Measurements from ENCODE around the gene VARS1.

The VARS1 gene

GRCh38 chr6:31836474-31837368, 41.2 kb upstream of the VARS1 start:
- Histone ChIP-seq H3K27ac (ENCODE audit: low read depth, low read length) (peak overlapping the region; percentile 87), H3K9me2 (replicated peaks; ENCODE audit: control insufficient read depth, low read length) (no peaks in the 10 kb centered on the region), H3K27me3 (ENCODE audit: control insufficient read depth, low read length) (no peaks in the 10 kb centered on the region; the same call in 1 of the 2 replicates), H3K9me3 (ENCODE audit: control insufficient read depth, insufficient read depth, low read length) (no peaks in the 10 kb centered on the region), H3K4me1 (ENCODE audit: control insufficient read depth, low read length) (peaks cover 52% of the 10 kb centered on the region), H3K4me2 (ENCODE audit: low read length) (peak overlapping the region; percentile 88), H3K4me3 (ENCODE audit: low read length) (peak overlapping the region; percentile 93), H4K20me1 (ENCODE audit: control insufficient read depth, insufficient read depth, low read depth, low read length) (peaks cover 23% of the 10 kb centered on the region), H3K36me3 (ENCODE audit: control insufficient read depth, low read length) (peaks cover 69% of the 10 kb centered on the region), H3K79me2 (ENCODE audit: control insufficient read depth, low read length) (peaks cover 67% of the 10 kb centered on the region), H3F3A (ENCODE audit: control insufficient read depth, insufficient read depth) (peaks cover 81% of the 10 kb centered on the region)
- TF ChIP-seq CTCF (IDR thresholded peaks at IDR 0.05; ENCODE audit: low read depth, low read length, poor library complexity, severe bottlenecking): no peak
- TF ChIP-seq EZH2phosphoT487 (IDR thresholded peaks at IDR 0.05; ENCODE audit: borderline replicate concordance, low read length): no peak

GRCh38 chr6:31836047-31836473, 40.5 kb upstream of the VARS1 start:
- H3F3A ChIP-seq (ENCODE audit: control insufficient read depth, insufficient read depth): peaks cover 81% of the 10 kb centered on the region

DNA sequence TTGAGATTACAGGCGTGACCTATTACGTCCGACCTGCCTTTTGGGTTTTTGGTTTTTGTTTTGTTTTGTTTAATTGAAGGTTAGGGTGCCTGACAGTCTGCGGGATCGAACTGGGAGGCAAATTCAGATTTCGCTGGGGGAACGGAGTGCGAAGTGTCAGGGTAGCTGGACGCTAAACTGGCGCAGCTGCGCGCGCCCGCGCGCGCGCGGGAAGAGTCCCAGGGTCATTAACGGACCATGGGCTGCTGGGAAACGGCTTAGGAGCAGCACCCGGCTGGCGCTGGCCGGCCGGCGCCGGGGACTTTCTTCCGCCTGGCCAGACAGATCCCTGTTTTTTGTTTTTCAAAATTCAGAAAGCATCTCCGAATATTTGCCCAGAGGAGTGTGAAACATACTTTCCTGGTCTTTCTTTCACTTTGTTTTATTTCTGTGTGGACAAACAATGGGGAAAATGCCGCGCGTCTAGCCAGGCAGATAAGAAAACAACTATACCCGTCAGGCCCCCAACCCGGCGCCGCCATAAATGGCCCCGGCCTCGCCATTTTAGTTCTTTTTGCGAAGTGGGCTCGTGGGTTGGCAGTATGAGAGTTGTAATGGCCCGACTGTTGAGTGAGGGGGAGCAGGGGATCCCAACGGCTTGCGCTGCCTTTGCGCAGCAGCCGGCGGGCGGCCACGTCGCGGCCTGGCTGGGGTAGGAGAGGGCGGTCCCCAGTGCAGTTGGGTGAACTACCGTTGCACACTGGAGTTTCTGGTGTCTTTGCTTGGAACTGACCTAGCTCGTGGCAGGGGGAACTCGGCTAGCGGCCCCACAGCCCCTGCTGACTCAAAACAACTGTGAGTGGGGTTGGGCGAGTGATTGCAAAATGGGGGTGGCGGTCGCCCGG, 39.1 kb upstream of the VARS1 start:
- peaks cover 71% of the 10 kb centered on the region for H3F3A ChIP-seq (ENCODE audit: control insufficient read depth, insufficient read depth)
- H4K20me1 ChIP-seq (ENCODE audit: control insufficient read depth, insufficient read depth, low read depth, low read length): peaks cover 23% of the 10 kb centered on the region
- peaks cover 58% of the 10 kb centered on the region for H3K36me3 ChIP-seq (ENCODE audit: control insufficient read depth, low read length)

More at GRCh38 chr6:31836047-31836473, 40.5 kb upstream of the VARS1 start:
- no peaks in the 10 kb centered on the region for H3K9me3 ChIP-seq (ENCODE audit: control insufficient read depth, insufficient read depth, low read length)
- H3K79me2 ChIP-seq (ENCODE audit: control insufficient read depth, low read length): peaks cover 74% of the 10 kb centered on the region
- no peaks in the 10 kb centered on the region; the same call in 1 of the 2 replicates for H3K27me3 ChIP-seq (ENCODE audit: control insufficient read depth, low read length)
- peak overlapping the region; percentile 87 for H3K27ac ChIP-seq (ENCODE audit: low read depth, low read length)
- no peaks in the 10 kb centered on the region for H3K9me2 ChIP-seq (replicated peaks; ENCODE audit: control insufficient read depth, low read length)
- H3K4me1 ChIP-seq (ENCODE audit: control insufficient read depth, low read length): peaks cover 59% of the 10 kb centered on the region
- H4K20me1 ChIP-seq (ENCODE audit: control insufficient read depth, insufficient read depth, low read depth, low read length): peaks cover 23% of the 10 kb centered on the region
- H3K4me3 ChIP-seq (ENCODE audit: low read length): peak overlapping the region; percentile 93
- TF ChIP-seq EZH2phosphoT487 (IDR thresholded peaks at IDR 0.05; ENCODE audit: borderline replicate concordance, low read length): no peak
- TF ChIP-seq CTCF (IDR thresholded peaks at IDR 0.05; ENCODE audit: low read depth, low read length, poor library complexity, severe bottlenecking): no peak
- H3K36me3 ChIP-seq (ENCODE audit: control insufficient read depth, low read length): peaks cover 72% of the 10 kb centered on the region
- H3K4me2 ChIP-seq (ENCODE audit: low read length): peak overlapping the region; percentile 88

More for the DNA sequence above, 39.1 kb upstream of the VARS1 start:
- H3K27ac ChIP-seq (ENCODE audit: low read depth, low read length): peak overlapping the region; percentile 87
- H3K4me1 ChIP-seq (ENCODE audit: control insufficient read depth, low read length): peaks cover 65% of the 10 kb centered on the region
- peak overlapping the region; percentile 88 for H3K4me2 ChIP-seq (ENCODE audit: low read length)
- H3K9me3 ChIP-seq (ENCODE audit: control insufficient read depth, insufficient read depth, low read length): no peaks in the 10 kb centered on the region
- H3K79me2 ChIP-seq (ENCODE audit: control insufficient read depth, low read length): peaks cover 87% of the 10 kb centered on the region
- H3K9me2 ChIP-seq (replicated peaks; ENCODE audit: control insufficient read depth, low read length): no peaks in the 10 kb centered on the region
- TF ChIP-seq CTCF (IDR thresholded peaks at IDR 0.05; ENCODE audit: low read depth, low read length, poor library complexity, severe bottlenecking) (no peak), EZH2phosphoT487 (IDR thresholded peaks at IDR 0.05; ENCODE audit: borderline replicate concordance, low read length) (no peak)
- no peaks in the 10 kb centered on the region; the same call in 1 of the 2 replicates for H3K27me3 ChIP-seq (ENCODE audit: control insufficient read depth, low read length)
- H3K4me3 ChIP-seq (ENCODE audit: low read length): peak overlapping the region; percentile 93

All from DOHH2 (cell line).